NK-92 (cell line): ENCODE data around the gene APOO.
"Not testable (repeated sequence)": the region's sequence is repeated elsewhere in the genome, so short reads cannot be mapped to it uniquely, and the experiment has no call there.

Source experiments
- DNase-seq: peaks from one replicate; lab custom pipeline; 2025; ENCODE audit not compliant: unreplicated experiment; lab: John Stamatoyannopoulos, UW

The APOO gene

DNA sequence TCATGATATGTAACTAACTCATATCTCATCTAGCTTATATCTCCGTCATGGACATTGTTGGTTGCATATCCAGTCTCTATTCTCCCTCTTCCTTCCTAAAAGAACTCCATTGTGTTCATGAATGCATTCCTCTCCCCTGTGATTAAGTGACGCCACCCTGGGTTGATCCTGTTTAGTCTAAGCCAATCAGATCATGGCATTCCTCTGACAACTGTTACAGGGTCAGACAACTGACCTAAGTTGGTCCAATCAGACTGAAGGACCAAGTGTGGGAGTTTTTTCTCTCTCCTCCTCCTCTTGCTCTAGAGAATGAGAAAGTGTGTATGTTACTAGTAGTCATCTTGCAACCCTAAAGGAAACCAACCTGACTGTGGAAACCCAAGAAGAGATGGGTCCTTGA lies 3.6 kb downstream of the APOO start:
- no peak for DNase-seq

DNA sequence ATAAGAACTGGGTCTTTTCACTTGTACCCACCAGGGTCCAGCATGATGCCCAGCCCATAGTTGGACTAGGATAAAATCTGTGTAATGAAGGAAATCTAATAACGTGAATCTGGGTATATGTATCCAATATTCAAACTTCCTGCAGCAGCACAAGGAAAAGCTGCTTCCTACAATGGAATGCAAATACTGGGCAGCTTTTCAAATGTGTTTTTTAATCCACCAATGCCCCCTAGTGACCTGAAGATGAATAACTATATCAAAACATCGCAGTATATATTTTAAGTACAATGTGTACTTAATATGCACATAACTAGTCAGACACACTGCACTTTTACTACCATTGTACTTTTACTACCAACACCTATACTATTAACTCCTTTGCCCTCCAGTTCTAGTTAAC lies 5.3 kb downstream of the APOO start:
- DNase-seq, result no peak

DNA sequence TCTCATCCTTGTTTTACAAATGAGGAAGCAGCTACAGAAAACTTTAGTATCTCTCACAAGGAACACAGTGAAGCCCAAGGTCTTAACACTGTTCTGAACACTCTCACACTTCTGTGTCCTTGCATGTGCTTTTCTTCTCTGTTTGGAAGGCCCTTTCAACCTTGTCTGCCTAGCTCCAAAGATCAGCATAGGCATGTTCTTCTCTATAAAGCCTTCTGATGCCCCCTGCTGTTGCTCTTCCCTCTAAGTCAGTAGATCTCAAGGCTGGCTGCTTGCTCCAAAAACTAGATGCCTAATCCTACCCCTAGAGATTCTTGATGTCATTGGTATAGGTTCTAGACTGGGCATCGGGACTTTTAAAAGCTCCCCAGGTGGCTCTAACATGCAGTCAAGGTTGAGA lies 5.9 kb downstream of the APOO start:
- no peak for DNase-seq

DNA sequence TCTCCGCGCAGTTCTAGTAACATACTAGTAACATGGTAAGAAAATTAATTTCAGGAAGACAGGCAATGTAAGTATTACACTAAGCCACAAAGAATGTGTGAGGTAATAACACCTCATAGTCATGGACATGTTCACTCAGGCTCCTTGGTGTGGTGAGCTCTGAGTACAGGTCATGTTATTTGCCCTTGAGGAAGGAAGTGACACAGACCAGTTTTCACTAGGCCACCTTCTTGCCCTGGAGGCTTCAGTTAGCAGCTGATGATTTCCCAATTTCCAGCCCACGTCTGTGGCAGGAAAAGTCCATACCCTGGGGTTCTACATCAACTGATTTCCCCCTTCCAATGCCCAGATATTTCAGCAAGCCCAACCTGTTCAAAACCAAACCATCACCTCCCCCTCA lies 6.7 kb downstream of the APOO start:
- DNase-seq, result no peak

DNA sequence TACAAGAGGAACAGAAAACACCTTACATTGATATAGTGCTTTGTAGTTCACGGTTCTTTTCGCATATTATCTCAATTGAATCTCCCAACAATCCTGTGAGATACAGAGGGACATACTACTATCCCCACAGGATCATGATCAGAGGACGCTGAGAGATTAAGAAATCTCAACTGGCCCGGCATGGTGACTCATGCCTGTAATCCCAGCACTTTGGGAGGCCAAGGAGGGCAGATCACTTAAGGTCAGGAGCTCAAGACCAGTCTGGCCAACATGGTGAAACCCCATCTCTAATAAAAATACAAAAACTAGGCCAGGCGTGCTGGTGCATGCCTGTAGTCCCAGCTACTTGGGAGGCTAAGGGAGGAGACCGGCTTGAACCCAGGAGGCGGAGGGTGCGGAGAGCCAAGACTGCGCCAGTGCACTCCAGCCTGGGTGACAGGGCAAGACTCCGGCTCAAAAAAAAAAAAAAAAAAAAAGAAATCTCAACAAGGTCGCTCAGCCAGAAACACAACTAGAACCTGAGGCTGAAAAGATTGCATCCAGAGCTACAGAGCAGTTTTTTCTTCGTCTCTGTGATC lies 7.4 kb downstream of the APOO start:
- no peak for DNase-seq

DNA sequence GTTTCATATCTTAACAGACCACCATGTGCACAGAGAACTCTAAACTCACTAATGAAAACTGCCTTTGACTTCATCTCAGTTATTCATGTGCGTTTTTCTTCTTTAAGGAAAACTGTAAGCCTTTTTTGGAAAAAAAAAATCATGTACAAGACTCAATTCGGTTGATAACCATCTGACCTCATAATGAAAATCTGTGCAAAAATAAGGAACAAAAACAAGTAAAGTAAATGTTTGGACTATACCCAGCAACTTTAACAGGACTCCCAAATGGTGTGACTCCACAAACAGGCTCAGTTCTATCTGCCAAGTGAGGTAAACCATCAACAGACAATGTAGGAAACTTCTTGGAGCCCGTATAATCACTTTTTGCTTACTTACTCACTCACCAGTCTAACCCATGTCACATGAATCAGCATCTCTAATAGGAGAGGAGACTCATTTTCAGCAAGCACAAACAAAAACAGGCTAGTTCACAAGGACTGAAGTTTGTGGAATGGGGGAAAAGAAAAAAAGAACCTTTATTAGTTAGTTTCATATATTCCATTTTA lies 9.3 kb downstream of the APOO start:
- DNase-seq, result no peak

DNA sequence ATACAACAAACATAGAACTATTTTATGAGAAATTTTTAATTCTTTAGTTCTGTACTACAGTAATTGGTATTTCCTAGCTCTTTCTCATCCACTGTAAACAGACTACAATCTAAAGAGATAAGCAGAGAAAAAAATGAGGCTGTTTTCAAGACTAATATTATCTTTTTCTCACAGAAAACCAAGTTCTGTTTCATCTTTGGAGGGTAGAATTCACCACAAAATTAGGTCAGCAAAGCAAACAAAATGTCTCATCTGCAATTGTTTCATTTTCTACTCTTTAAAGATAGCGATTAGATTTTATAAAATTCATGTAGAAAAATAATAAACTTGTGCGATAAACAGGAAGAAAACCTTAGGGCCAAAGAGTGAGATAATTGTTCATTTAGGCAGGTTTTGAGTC lies 10.8 kb downstream of the APOO start:
- DNase-seq, result no peak

DNA sequence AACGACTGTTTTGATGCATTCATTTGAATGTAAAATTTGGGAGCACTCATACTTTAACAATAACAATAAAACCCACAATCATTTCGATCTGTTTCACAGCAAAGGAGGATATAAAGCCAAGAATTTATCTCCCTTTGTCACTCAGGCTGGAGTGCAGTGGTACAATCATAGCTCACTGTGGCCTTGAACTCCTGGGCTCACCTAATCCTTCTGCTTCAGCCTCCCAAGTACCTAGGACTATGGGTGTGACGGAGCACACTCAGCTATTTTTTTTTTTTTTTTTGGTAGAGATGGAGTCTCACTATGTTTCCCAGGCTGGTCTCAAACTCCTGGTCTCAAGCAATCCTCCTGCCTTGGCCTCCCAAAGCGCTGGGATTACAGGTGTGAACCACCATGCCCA lies 11.2 kb downstream of the APOO start:
- not testable (repeated sequence) for DNase-seq

DNA sequence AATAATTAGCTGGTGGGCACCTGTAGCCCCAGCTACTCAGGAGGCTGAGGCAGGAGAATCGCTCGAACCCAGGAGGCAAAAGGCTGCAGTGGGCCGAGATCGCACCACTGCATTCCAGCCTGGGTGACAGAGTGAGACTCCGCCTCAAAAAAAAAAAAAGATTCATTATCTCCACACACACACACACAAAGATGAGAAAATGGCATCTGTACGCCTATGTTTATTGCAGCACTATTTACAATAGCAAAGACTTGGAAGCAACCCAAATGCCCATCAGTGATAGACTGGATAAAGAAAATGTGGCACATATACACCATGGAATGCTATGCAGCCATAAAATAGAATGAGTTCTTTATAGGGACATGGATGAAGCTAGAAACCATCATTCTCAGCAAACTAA lies 12.7 kb downstream of the APOO start:
- not testable (repeated sequence) for DNase-seq

DNA sequence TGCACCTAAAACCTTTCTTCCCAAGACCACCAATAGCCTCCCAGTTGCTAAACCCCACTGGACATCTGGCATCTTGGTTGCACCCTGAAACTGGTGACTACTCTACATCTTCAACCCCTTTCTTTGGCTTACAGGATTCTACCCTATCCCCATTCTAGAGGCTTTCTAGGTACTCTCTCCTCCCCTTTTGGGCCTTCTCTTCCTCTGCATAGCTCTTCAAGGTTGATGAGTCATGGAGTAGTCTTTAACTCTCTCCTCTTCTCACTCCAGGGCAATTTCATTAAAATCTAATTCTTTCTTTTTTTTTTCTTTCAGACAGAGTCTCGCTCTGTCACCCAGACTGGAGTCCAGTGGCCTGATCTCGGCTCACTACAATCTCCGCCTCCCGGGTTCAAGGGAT lies 16.8 kb downstream of the APOO start:
- DNase-seq, result no peak

DNA sequence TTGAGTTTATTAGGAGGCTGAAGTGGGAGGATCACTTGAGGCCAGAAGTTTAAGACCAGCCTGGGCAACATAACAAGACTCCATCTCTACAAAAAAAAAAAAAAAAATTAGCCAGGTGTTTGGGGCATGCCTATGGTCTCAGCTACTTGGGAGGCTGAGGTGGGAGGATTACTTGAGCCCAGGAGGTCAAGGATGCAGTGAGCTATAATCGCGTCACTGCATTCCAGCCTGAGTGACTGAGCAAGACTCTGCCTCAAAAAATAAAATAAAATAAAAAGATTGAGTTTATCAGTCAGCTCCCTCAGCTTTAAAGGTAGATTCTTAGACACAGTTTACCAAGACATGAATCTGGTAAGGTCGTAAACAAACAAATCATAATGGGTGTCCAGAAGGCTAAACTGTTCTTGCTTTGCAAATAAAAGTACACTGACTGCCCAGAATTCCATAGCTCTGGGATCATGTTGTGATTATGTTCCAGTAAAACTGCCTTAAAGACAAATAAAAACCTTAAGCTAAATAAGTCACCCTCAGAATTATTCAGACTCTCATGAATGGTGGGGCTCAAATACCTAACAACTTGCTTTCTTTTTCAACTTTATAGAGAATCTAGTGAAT lies 18.7 kb downstream of the APOO start:
- DNase-seq, result no peak

DNA sequence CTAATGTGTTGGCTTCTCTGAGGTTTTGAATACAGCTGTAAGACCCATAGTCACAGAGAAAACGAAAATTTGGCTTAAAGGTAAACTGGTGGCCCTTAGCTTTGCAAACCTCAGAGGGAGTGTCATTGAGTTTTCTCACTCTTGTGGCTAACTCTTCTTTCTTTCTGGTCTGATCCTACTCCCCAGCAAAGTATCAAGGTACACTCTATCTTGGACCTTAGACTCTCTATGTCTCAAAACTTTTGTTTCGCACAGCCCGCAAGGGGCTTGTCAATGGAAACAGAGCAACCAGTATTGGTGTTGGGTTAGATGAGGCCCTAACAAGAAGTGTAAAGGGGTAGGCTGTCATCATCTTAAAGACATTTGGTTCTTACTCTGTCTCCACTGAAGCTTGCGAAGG lies 19.8 kb downstream of the APOO start:
- no peak for DNase-seq

DNA sequence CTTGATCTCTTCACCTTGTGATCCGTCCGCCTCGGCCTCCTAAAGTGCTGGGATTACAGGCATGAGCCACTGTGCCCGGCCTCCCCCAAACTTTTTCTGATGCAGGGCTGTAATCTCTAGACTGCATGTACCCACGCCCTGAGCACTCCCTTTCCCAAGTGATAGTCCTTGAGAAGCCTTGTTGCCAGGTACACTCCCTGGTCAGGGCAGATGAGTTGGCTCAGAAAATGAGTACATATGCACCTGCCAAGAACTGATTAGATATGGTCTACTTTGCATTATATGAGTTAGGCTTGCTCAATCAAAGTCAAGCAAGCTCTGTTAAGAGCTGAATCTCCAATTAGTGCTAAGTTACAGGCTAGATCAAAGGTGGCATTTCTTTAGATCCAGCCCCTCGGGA lies 20.3 kb downstream of the APOO start:
- no peak for DNase-seq

DNA sequence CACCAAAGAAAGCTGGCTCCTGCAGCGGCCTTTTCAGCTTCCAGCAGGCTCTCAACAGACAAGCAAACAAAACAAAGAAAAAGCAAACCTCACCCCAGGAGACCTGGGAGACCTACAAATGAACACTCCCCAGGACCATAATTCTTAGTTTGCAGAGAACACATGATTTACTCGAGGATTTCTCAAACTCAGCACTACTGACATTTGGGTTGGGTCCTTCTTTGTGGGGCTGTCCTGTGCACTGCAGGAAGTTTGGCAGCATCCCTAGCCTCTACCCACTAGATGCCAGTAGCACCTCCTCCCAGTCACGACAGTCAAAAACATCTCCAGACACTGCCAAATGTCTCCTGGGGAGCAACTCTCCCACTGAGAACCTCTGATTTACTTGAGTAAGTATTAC lies 21.9 kb downstream of the APOO start:
- no peak for DNase-seq

DNA sequence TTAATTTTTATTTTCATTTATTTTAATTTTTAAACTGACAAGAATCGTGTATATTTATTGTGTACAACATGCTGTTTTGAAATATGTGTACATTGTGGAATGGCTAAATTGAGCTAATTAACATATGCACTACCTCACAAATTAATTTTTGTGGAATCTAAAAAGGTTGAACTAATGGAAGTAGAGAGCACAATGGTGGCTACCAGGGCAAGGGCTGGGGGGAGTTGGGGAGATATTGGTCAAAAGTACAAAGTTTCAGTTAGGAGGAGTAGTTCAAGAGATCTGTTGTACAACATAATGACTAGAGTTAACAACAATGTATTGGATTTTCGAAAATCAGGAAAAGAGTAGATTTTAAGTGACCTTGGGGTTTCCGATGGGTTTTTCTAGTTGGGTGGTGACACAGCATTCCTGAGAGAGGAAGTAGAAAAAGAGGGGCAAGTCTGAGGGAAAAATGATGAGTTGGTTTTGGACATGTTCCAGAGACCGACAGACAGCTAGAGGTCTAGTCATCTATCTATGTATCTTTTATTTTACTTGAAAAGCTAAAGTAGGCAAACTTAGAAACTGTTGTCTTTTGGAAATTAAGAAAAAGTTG lies 23.2 kb downstream of the APOO start:
- no peak for DNase-seq

DNA sequence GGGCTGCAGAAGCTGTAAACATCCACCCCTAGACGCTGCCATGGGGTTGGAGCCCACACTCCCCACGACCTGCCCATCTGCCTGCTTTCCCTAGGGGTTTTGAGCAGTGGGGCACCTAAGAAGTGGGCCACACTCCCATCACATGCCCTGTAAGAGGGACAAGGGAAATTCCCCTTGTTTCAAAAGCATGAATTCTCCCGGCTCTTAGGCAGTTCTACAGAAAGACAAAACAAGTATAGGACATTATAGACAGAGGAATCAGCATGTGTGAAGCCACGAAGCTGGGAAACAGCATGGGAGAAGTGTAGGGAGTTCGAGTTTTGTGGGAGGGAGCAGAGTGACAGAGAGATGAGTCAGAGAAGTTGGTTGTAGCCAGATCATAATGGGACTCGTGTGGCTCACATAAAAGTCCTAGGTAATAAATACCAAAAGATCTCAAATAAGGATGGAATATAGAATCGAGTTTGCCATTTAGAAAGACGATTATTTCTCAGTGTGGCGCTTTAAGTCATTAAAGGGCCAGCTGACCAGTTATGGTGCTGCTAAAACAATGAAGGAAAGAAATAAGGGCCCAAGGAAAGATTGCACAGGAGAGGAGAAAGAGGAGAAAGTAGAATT lies 23.9 kb downstream of the APOO start:
- DNase-seq, result no peak

DNA sequence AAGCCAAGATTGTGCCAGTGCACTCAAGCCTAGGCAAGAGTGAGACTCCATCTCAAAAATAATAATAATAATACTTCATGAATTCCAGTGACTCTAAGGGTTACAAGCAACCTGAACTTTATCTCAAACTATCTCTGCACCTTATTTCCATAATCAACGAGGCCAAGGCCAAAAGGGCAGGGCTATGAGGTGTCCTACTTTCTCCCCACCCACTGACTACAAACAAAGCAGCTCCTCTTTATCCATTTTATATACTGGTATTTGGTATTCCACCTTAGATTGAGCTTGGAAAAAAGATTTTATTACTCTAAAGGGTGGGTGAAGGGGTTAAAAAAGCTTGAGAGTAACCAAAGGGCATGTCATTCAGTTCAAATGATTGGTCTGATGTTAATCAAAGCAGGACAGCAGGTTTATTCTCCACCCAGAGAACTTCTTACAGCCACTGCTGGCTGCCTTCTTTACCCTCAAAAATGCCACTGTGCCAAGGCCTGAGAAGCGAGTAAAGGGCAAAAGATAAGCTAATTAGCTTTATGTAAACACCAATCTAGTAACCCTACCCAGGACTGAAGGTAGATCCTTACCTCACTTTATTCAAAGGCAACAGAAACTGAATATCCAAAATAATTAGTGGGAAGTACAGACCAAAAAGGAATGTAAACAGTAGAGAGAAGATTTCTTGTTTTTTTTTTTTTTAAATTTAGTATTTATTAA lies 28.2 kb downstream of the APOO start:
- DNase-seq, result no peak

DNA sequence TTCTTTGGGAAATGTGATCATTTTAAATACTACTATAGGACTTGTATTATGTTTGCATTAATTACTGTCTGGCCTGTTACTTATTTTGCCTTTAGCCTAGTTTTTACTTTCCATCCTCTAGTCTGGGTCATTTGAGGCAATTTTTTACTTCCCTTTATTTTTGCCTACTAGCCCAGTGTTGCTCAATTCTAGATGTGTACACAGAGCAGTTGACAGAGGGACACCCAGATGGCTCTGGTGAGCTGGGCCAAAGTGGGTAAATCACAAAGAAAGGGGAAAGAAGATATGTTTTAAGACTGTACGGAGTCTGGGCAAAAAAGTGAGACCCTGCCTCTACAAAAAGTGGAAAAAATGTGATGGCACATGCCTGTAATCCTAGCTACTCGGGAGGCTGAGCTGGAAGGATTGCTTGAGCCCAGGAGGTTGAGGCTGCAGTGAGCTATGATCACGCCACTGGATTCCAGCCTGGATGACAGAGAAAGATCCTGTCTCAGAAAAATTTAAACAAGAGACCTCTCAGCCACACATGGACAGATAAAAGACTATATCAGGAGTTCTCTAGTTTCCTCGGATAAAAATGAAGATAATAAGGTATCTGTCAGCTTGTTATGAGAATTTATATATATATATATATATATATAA lies 35.7 kb downstream of the APOO start:
- no peak for DNase-seq

DNA sequence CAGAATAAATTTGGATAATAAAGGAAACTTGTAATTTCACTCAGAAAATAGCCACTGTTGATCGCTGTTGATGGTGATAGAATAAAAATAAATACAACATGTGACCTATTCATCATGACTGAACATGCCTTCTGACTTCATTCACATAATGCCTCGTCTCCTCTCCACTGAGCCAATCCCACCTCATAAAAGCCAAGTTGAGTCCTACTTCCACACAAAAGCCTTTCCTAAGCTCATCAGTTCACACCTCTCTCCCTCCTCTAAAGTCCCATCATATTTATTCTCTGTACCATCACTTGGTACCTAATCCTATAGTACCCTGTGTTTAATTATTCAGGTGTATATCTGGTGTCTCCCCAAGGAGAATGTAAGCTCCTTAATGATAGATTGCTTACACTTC lies 37.7 kb downstream of the APOO start:
- no peak for DNase-seq

DNA sequence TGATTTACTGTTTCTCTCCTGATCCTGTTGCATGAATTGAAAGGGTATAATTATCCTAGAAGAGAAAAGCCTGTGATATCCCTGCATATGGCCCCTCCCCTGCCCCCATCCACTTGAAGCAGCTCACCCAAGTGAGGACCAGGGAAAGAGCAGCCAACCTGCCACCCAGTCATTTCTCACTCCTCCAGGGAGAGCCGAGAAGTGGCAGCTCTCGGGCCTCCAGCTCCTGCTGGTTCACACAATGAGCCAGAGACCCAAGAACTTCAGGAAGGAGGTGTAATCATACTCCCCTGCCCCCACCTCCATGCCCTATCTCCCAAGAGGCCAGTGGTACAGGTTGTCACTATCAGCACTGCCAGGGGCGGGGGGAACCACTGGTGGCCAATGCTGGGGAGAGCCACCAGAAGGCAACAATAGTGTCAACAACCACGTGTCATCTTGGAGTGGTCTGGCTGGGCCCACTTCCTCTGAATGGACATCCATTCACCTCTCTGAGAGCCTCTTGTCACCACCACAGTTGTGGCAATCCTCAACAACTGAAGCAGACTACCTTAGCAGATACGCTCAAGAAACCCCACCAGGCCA lies 42.9 kb downstream of the APOO start:
- DNase-seq, result no peak

DNA sequence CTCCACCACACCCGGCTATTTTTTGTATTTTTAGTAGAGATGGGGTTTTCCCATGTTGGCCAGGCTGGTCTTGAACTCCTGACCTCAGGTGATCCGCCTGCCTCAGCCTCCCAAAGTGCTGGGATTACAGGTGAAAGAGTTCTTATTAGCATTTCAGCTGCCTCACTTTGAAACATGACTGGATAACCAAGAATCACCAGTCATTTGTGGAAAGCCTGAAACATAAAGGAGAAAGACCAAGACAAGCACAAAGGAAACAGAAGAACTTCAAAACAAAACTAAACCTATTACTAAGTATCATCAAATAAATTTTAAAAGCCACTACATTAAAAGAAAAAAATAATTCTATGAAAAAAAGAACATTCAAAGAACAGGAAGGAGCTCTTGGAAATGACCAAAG lies 45.8 kb downstream of the APOO start:
- DNase-seq, result not testable (repeated sequence)
